Neuron (in vitro differentiated cells): ENCODE data around the gene GSTM3.

ENCODE experiments used
- H2AFZ ChIP-seq: one replicate; pipeline ENCODE4 v1.6.1; 2013; ENCODE audit warnings: low read depth, mild to moderate bottlenecking, inconsistent platforms, low read length, moderate library complexity
- H3K27me3 ChIP-seq: one replicate; pipeline ENCODE4 v1.6.1; 2013; ENCODE audit warnings: low read length; ENCODE audit not compliant: insufficient read depth
- H3K36me3 ChIP-seq: one replicate; pipeline ENCODE4 v1.6.1; 2013; ENCODE audit warnings: low read length; ENCODE audit not compliant: insufficient read depth
- H3K4me1 ChIP-seq: one replicate; pipeline ENCODE4 v1.6.1; 2013; ENCODE audit warnings: low read length; ENCODE audit not compliant: insufficient read depth
- H3K4me3 ChIP-seq: 2 replicates; pipeline ENCODE4 v1.5.1; 2013; ENCODE audit warnings: mild to moderate bottlenecking, low read length, moderate library complexity
- H3K9me3 ChIP-seq: one replicate; pipeline ENCODE4 v1.6.1; 2013; ENCODE audit warnings: low read length

Gene GSTM3

DNA sequence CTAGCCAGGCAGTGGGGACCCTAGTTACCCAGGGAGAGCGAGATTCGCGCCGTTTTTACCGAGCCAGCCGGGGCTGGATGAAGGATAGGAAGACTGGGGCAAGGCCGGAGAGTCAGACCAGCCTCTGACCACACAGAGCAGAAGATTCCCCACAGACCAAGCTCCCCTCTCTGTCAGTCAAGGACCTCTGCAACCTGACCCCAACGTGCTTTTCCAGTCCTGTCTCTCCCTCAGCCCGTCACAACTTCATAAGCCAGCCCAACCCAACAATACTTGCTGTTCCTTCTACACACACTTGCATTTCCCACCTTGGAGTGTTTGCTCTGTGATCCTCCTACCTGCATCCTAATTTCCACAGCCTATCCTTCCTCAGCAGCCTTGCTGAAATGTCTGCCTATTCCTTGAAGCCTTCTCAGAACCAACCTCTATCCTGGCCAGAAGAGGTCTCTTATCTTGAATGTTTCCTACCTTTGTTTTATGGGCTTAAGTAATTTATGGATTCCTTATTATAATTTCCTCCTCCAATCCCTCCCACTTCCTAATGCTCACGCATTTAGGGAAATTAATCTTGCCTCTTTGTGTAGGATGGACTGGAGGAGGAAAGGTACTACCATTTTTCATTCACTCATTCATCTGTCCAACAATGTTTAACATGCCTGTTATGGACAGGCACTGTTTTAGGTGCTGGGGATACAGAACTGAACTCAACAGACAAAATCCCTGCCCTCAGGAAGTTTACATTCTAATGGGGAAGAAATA lies at the start of gene GSTM3:
TSS of gene GSTM3 (minus strand) at position 424 of the 759 bp plus-strand sequence. CDS start 751 bp downstream, outside the sequence.
- Histone ChIP-seq H3K27me3 (no peaks in the 10 kb centered on the region), H3K4me1 (peaks cover 9% of the 10 kb centered on the region), H3K4me3 (peak within 1 kb of the TSS; percentile 58), H3K9me3 (no peaks in the 10 kb centered on the region), H2AFZ (peak within 1 kb of the TSS; percentile 70), H3K36me3 (peaks cover 18% of the 10 kb centered on the region)

DNA sequence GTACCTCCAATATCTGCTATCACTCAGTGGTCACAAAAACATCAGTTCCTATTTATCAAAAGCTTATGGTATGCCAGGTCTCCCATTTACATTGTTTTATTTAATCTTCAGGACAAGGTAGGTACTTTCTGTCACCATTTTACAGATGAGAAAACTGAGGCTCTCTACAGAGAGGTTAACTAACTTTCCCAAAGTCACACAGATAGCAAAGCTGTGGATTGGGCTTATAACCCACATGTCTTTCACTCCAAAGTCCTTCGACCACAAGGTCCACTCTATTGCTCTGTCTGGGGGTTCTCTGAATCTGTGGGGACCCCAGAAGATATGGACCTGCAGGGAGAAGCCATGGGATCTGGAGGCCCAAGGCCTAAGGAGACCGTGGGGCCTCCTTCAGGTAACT lies 49.5 kb upstream of the GSTM3 start:
- Histone ChIP-seq H3K36me3 (no peaks in the 10 kb centered on the region), H3K4me1 (peaks cover 18% of the 10 kb centered on the region), H3K9me3 (no peaks in the 10 kb centered on the region), H3K27me3 (no peaks in the 10 kb centered on the region), H3K4me3 (no peak overlapping the region), H2AFZ (no peak overlapping the region)

DNA sequence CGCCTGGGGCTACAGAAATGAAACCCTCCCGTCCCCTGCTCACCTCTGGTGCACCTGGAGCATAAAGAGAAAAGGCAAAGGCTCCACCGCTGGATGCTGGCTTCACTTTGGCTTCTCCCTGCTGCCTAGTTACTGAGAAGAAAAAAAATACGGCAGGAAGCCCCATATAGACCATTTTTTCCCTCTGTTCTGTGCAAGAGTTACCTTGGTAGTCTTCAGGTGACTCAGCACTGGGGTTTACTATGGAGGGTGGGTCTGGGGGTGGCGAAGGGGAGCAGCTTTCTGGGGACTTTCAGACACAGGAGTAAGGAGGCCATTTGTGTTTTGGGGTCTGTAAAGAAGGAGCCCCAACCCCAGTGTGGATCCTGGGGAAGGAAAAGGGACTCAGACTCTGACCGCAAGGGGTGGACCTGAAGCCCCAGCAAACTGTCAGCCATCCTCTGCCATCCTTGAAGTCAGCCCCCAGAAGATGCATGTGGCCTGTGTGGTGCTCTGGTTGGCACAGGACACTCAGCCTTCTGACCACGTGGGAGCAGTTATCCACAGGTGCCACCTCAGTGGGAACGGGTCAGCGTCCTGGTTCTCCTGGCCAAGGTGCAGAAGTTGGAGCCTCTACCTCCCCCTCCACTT lies 48.8 kb upstream of the GSTM3 start:
- Histone ChIP-seq H3K36me3 (no peaks in the 10 kb centered on the region), H3K27me3 (peaks cover under 1% of the 10 kb centered on the region), H3K9me3 (no peaks in the 10 kb centered on the region), H2AFZ (no peak overlapping the region), H3K4me1 (peaks cover 18% of the 10 kb centered on the region), H3K4me3 (no peak overlapping the region)

DNA sequence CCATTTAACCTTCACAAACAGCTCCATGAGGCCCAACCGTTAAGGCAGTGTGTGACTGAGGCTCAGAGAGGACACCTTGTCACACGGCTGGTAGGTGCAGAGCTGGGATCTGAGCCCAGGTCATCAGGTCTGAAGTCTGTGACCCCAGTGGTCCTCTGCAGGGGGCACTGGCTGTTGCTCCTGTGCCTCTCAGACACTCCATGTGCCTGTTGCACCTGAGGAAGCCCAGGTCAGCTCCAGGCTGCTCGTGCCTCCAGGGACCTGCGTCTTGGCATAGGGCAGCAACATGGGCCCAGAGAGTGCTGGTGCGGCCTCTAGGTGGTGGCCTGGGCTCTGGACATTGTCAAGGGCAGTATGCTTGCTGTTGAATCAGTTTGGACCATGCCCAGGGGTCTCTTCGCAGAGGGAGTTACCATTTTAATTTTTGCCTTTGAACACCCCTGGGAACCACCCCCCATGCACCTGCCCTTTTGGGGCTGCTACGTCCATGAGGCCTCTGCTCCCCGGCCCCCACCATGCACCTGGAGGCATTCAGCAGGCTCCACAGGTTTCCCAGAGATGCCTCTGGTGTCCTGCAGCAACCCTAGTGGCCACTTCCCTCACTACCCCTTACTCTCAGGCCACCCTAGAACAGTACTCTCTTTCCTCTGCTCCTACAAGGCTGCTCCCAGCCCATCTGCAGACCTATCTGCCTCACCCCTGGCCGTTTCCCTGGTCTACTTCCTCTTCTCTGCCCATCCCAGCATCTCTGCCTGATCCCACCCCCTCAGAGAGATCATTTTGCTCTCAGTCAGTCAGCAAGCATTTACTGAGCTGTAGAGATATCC lies 48.1 kb upstream of the GSTM3 start:
- no peak overlapping the region for H3K4me3 ChIP-seq
- H3K4me1 ChIP-seq, result peaks cover 17% of the 10 kb centered on the region
- H2AFZ ChIP-seq, result no peak overlapping the region
- H3K36me3 ChIP-seq, result no peaks in the 10 kb centered on the region
- H3K9me3 ChIP-seq, result no peaks in the 10 kb centered on the region
- H3K27me3 ChIP-seq, result peaks cover 5% of the 10 kb centered on the region

DNA sequence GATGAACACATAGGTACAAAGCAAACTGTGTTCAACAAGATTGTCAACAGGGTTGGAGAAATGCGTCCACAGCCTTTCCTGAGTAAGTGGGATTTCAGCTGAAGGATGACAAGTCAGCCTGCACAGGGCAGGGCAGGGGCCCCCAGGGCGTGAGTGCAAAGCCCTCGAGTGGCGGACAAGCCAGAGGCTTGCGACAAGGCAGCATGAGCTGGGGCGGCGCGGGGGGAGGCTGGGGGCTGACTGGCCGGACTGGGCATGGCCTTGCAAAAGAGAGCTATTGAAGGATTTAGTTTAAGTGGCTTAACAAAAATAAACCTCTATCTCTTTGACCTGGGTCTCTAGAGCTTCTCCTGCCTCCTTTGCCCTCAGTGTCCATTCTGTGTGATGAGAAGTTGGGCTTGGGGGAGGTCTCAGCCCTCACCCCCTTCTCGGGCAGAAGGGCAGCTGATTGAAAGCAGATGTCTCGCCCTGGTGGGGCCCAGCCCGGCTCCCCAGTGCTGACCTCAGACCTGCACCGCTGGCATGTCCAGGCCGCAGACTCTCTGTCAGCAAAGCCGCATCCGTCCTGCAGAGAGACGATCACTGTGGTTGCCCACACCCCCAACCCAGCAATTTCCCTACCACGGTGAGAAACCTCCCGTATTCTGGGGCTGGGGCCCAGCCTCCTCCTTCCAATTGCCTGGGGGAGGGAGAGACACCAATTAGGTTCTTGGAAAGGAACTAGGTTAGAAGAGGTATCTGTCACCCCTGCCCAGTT lies 47.2 kb upstream of the GSTM3 start:
- Histone ChIP-seq H3K4me1 (peaks cover 10% of the 10 kb centered on the region), H3K36me3 (no peaks in the 10 kb centered on the region), H3K27me3 (peaks cover 5% of the 10 kb centered on the region), H2AFZ (no peak overlapping the region), H3K4me3 (no peak overlapping the region), H3K9me3 (no peaks in the 10 kb centered on the region)

DNA sequence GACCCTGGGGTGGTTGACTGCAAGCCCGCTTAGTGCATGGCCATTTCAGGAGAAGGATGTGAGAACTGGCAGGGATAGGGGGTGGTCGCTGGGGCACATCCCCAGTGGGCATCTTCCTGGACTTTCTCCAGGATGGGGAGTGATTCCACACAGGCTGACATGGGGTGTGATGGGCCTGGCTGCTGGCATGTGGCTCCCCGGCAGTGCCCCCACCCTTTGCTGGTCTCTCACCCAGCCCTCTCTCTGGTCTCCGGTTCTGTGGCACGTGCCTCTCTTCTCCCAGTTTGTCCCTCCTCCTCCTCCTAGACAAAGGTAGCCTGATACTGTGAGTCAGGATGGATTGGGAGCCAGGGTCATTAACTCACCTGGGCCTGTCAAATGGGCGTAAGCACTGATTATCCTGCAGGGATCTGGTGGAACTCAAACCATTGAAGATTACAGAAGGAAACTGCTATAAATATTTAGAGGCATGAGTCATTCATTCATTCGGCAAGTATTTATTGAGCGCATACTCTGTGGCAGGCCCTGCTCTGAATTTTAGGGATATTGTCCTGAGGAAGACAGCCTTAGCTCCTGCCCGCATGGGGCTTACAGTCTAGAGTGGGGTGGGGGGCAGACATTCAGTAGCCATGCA lies 46.5 kb upstream of the GSTM3 start:
- peaks cover 5% of the 10 kb centered on the region for H3K27me3 ChIP-seq
- no peak overlapping the region for H2AFZ ChIP-seq
- H3K4me3 ChIP-seq, result no peak overlapping the region
- peaks cover 8% of the 10 kb centered on the region for H3K4me1 ChIP-seq
- H3K36me3 ChIP-seq, result no peaks in the 10 kb centered on the region
- no peaks in the 10 kb centered on the region for H3K9me3 ChIP-seq

DNA sequence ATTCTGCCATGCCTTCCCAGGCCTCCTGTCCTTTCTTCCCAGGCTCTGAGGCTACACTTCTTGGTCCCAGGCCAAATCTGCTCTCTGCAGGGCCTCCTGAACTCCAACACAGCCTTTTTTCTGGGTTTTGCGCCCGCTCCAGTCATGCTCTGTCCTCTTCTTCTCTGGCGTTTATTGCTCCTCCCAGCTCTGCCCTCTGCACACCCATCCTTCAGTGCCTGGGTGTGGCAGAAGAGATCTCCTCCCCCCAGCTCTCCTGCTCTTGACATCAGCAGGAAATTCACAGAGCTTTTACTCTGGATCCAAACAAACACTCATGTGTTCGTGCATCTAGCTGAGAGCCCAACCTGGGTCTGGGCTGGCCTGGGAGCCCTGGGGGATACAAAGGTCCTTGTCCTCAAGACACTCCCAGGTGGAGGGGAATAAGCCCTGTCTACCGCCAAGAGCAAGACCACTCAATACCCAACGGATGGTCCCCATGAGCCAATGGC lies 45.7 kb upstream of the GSTM3 start:
- Histone ChIP-seq H2AFZ (no peak overlapping the region), H3K36me3 (no peaks in the 10 kb centered on the region), H3K27me3 (peaks cover 5% of the 10 kb centered on the region), H3K4me1 (peaks cover under 1% of the 10 kb centered on the region), H3K4me3 (no peak overlapping the region), H3K9me3 (no peaks in the 10 kb centered on the region)

DNA sequence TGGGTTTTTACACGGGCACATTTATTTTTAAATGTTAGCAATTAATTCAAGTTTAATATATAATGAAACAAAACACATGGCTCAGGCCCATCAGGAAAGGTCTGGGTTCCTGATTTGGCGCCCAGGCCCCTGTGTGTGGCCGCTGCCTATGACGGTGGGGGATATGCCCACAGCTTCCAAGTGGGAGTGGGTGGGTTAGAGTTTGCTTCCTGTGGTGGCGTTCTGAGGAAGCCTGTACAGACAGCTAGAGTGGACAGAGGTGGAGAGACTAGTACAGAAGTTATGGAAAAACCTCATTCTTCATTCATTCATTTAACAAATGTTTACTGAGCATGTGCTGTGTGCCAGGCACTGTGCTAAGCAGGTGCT lies 45.3 kb upstream of the GSTM3 start:
- Histone ChIP-seq H3K4me1 (no peaks in the 10 kb centered on the region), H3K4me3 (no peak overlapping the region), H3K27me3 (peaks cover 5% of the 10 kb centered on the region), H2AFZ (no peak overlapping the region), H3K36me3 (no peaks in the 10 kb centered on the region), H3K9me3 (no peaks in the 10 kb centered on the region)

DNA sequence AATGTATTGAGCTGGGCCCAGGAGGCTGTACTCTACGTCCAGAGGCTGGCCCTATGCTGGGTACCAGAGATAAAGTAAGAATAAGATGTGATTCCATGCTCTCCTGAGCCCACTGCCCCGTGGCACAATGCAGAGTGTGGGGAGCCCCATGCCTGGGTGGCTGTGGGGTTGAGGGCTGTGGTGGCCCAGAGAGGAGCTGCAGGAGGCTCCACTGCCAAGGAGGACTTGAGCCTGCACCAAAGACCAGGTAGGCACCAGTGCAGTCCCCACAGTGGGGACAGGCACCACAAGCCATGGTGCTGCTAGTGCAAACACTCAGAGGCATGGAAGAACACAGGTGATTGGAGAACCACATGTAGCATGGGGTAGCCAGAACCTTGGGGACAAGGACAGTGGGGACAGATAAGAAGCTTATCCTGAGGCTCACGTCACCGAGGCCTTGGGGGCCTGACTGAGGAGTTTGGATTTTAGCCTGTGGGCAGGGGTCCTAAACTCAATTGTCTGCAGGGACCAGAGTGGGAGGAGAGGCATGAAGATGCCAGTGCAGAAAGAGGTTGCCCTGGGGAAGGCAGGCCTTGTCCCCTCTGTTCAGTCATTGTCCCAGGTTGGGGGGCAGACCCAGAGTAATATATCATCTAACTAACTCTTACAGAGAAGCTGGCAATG lies 44.7 kb upstream of the GSTM3 start:
- H3K4me3 ChIP-seq, result no peak overlapping the region

DNA sequence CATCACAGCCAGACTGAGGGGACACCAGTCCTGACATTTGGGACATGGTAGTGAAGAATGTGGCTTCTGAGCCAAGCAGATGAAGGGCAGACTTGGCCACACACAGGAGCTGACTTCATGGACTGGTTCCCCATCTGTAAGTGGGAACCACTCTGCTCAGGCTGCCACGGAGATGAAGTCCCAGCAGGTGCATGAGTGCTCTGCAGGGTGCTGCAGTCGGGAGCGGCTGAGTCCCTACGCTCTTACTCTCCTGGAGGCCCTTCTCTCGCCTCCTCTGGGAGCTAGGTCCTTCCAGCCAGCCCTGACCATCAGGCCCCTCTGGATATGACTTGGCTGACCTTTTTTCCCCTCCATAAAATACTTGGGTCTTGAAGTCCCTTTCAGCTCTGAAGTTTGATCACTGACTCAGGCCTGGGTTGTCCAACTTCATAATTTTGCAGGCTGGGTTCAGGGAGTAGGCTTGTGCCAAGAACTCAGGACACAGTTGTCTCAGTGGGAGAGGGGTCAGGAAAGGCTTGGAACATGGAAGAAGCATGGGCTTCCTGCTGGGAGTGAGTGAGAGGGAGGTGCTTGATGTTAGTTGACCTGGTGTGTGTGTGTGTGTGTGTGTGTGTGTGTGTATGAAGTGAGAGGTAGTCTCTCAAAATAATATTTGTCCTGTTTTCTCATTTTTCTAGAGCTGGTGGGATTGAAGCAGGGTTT lies 43.9 kb upstream of the GSTM3 start:
- Histone ChIP-seq H3K4me3 (no peak overlapping the region), H3K36me3 (no peaks in the 10 kb centered on the region), H3K4me1 (no peaks in the 10 kb centered on the region), H3K27me3 (peaks cover 5% of the 10 kb centered on the region), H3K9me3 (no peaks in the 10 kb centered on the region), H2AFZ (no peak overlapping the region)

More for the DNA sequence above, 44.7 kb upstream of the GSTM3 start:
- no peak overlapping the region for H2AFZ ChIP-seq
- H3K27me3 ChIP-seq, result peaks cover 5% of the 10 kb centered on the region
- no peaks in the 10 kb centered on the region for H3K36me3 ChIP-seq
- H3K9me3 ChIP-seq, result no peaks in the 10 kb centered on the region
- no peaks in the 10 kb centered on the region for H3K4me1 ChIP-seq

DNA sequence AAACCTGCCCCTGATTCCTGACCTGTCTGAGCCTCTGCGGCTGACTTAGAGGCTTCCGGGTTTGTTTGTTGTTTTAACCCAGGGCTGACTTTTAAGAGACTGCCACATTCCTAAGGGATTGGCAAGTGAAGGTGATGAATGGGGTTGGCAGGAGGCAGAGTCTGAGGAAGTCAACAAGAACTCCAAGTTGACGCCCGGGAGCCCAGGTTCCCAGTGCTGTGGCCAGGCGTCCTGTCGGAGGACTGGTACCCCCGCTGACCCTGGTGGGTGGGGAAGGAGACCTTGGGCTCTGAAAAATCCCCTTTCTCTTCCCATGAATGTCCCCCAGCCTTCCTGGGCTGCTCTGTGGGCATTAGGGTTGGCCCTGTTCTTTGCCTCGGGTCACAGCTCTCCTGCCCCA lies 42.6 kb upstream of the GSTM3 start:
- H2AFZ ChIP-seq, result no peak overlapping the region
- no peaks in the 10 kb centered on the region for H3K9me3 ChIP-seq

More for the DNA sequence above, 42.6 kb upstream of the GSTM3 start:
- Histone ChIP-seq H3K27me3 (peaks cover 5% of the 10 kb centered on the region), H3K36me3 (no peaks in the 10 kb centered on the region), H3K4me1 (no peaks in the 10 kb centered on the region), H3K4me3 (no peak overlapping the region)
